GM12873 (cell line): Measurements from ENCODE around the gene PBOV1.

Experiments
- CTCF ChIP-seq: IDR thresholded peaks from 2 replicates; pipeline ENCODE4 v1.5.1; 2012; ENCODE audit warnings: low read depth, mild to moderate bottlenecking, moderate library complexity, low read length, control low read depth; ENCODE audit not compliant: insufficient read depth; ENCODE audit errors: missing control alignments

PBOV1 gene

GRCh38 chr6:138238368-138238767 is 20.1 kb upstream of the PBOV1 start:
- no peak for TF ChIP-seq CTCF

- no peak for TF ChIP-seq CTCF
Observed at GRCh38 chr6:138237463-138237862, 19.2 kb upstream of the PBOV1 start.

- TF ChIP-seq CTCF = no peak
Observed at GRCh38 chr6:138235693-138236092, 17.4 kb upstream of the PBOV1 start.

- TF ChIP-seq CTCF = no peak
Observed at GRCh38 chr6:138235205-138235604, 16.9 kb upstream of the PBOV1 start.

- TF ChIP-seq CTCF = no peak
Observed at GRCh38 chr6:138234363-138234762, 16.1 kb upstream of the PBOV1 start.

- TF ChIP-seq CTCF = no peak
Observed at GRCh38 chr6:138231381-138231886, 13.1 kb upstream of the PBOV1 start.

- no peak for TF ChIP-seq CTCF
Observed at GRCh38 chr6:138230759-138231380, 12.6 kb upstream of the PBOV1 start.

GRCh38 chr6:138230221-138230620 is 11.9 kb upstream of the PBOV1 start:
- no peak for TF ChIP-seq CTCF
